Left ventricle myocardium inferior (tissue), 1 donor: ENCODE data around the gene SLC35D2. TPM values are rescaled to one million over a fixed set of nuclear protein-coding genes. Genes with fewer than 3 reads are reported as not detected.
A peak's percentile ranks its signal among the peaks of the same experiment; 100 is the strongest.
"Not testable (repeated sequence)": the region's sequence is repeated elsewhere in the genome, so short reads cannot be mapped to it uniquely, and the experiment has no call there.

Experiments used
- DNase-seq: peaks from one replicate; pipeline ENCODE4 v3.0.0-alpha.2; 2020
- H3K27ac ChIP-seq: fragments of 200-600 bp; replicated peaks from 2 replicates; pipeline ENCODE4 v1.8.0; 2021
- H3K27me3 ChIP-seq: fragments of 200-600 bp; 2 replicates; pipeline ENCODE4 v1.8.0; 2021; ENCODE audit warnings: low read depth
- H3K36me3 ChIP-seq: fragments of 200-600 bp; 2 replicates; pipeline ENCODE4 v1.8.0; 2021
- H3K4me1 ChIP-seq: fragments of 200-600 bp; 2 replicates; pipeline ENCODE4 v1.8.0; 2021
- H3K4me3 ChIP-seq: fragments of 200-600 bp; 2 replicates; pipeline ENCODE4 v1.8.0; 2021; ENCODE audit warnings: mild to moderate bottlenecking, moderate library complexity
- H3K9me3 ChIP-seq: fragments of 200-600 bp; replicated peaks from 2 replicates; pipeline ENCODE4 v1.8.0; 2021
- intact Hi-C: fragments of 100-400 bp; cut with micrococcal nuclease; formaldehyde crosslinking; loops from one replicate; pipeline ENCODE4 v1.11.0; 2022
- total RNA-seq: library from RNA; stranded (reverse); fragmentation: NEBNext Ultra II Directional; extraction: Animal tissue kit (Norgen Biotek cat#: 25700); gene quantifications from one replicate; pipeline ENCODE4 v1.2.1, GENCODE V29; 2021
- TF ChIP-seq, protein P1 (sequence below): fragments of 200-600 bp; IDR thresholded peaks from 2 replicates; pipeline ENCODE4 v1.8.0; 2021; ENCODE audit warnings: antibody characterized with exemption, mild to moderate bottlenecking, borderline replicate concordance
- donor health status: DM: no; HTN: yes; CAD: no; lungs with severe emphysema.

The SLC35D2 gene
- total RNA-seq, 1 donor from 2014 or later, result 13.9 TPM

DNA sequence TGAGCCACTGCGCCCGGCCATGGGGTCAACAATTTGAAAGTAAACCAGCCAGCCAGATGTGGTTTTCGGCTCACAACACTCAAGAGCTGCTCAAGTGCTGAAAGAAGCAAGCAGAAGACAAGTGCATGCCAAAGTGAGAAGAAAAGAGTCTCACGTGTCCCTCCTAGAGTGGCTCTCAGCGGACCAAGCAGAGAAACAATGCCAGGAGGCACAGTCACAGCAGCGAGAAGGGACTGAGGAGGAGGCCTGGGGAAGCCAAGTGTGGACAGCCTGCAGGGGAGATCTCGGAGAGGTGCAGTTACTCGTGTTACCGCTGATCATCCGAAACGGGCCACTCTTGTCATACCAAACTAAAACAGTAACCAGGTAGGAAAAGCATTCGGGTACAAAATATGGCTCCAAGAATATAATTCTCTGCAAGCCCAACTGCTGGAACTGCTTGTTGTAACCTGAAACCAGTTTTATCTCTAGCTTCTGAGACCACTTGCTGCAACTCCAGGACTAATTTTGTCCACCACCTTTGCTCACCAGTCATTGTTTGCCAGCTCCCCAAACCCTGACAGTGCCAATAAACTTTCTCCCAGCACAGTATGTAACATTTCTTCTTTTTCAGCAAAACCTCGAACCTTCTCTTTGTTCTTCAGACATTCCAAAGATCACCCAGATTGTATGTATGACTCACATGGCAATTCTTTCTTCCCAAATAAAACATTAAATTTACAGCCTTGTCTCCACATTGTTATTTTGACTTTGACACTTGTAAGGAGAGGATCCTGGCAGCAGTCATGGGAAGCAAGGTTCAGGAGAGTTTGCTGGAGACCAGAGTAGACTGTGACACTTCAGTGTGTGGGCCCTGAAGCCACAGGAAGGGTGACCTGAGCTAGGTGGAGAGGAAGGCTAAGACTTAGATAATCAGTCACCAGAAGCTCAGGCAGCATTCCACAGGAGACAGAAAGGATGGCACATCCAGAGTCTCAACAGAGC is 6.3 kb downstream of the SLC35D2 start:
- Histone ChIP-seq H3K36me3 (no peaks in the 10 kb centered on the region), H3K27ac (peak overlapping the region; percentile 77), H3K4me3 (peak overlapping the region; percentile 39), H3K4me1 (peaks cover 47% of the 10 kb centered on the region), H3K27me3 (no peaks in the 10 kb centered on the region), H3K9me3 (no peaks in the 10 kb centered on the region)
- intact Hi-C loops, result no loop called here
- DNase-seq, result no peak
- TF ChIP-seq, protein P1, sequence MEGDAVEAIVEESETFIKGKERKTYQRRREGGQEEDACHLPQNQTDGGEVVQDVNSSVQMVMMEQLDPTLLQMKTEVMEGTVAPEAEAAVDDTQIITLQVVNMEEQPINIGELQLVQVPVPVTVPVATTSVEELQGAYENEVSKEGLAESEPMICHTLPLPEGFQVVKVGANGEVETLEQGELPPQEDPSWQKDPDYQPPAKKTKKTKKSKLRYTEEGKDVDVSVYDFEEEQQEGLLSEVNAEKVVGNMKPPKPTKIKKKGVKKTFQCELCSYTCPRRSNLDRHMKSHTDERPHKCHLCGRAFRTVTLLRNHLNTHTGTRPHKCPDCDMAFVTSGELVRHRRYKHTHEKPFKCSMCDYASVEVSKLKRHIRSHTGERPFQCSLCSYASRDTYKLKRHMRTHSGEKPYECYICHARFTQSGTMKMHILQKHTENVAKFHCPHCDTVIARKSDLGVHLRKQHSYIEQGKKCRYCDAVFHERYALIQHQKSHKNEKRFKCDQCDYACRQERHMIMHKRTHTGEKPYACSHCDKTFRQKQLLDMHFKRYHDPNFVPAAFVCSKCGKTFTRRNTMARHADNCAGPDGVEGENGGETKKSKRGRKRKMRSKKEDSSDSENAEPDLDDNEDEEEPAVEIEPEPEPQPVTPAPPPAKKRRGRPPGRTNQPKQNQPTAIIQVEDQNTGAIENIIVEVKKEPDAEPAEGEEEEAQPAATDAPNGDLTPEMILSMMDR, result peak; percentile 16

DNA sequence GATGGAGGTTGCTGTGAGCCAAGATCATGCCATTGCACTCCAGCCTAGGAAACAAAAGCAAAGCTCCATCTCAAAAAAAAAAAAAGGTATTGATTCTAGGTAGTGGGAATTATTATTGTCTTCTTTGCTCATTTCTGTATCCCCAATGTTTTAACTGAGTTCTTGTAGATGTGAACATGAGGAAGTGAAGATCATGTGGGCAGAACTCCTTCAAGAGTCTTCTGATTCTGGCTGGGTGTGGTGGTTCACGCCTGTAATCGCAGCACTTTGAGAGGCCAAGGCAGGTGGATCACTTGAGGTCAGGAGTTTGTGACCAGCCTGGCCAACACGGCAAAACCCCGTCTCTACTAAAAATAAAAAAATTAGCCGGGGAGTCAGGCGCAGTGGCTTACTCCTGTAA is 8.0 kb downstream of the SLC35D2 start:
- DNase-seq, H3K9me3 ChIP-seq, H3K4me3 ChIP-seq, intact Hi-C loops, H3K27me3 ChIP-seq, H3K36me3 ChIP-seq, H3K27ac ChIP-seq: not testable (repeated sequence)
- peaks cover 31% of the 10 kb centered on the region for H3K4me1 ChIP-seq

DNA sequence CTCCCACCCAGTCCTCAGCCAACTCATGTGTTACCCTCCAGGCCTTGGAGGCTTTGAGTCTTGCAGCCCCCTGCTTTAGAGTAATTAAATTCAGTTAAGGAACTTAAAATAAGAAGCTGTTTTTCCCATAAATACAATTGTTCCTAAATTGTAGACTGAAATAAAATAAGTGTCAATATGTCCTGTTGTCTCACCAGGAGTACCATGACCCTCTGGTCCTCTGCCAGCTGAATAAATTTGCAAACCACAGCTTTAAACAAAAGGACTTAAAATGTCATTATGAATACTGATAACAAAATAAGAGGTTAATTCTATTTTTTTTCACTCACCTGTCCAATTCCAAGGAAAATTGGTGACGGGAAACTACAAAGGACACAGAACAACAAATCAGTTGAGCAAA is 15.6 kb downstream of the SLC35D2 start:
- no peak overlapping the region for H3K4me3 ChIP-seq
- no peak overlapping the region for H3K27ac ChIP-seq
- peaks cover 27% of the 10 kb centered on the region for H3K36me3 ChIP-seq
- DNase-seq, result no peak
- H3K4me1 ChIP-seq, result no peaks in the 10 kb centered on the region
- TF ChIP-seq, protein P1, result no peak
- H3K9me3 ChIP-seq, result no peaks in the 10 kb centered on the region
- intact Hi-C loops, result no loop called here
- H3K27me3 ChIP-seq, result no peaks in the 10 kb centered on the region

DNA sequence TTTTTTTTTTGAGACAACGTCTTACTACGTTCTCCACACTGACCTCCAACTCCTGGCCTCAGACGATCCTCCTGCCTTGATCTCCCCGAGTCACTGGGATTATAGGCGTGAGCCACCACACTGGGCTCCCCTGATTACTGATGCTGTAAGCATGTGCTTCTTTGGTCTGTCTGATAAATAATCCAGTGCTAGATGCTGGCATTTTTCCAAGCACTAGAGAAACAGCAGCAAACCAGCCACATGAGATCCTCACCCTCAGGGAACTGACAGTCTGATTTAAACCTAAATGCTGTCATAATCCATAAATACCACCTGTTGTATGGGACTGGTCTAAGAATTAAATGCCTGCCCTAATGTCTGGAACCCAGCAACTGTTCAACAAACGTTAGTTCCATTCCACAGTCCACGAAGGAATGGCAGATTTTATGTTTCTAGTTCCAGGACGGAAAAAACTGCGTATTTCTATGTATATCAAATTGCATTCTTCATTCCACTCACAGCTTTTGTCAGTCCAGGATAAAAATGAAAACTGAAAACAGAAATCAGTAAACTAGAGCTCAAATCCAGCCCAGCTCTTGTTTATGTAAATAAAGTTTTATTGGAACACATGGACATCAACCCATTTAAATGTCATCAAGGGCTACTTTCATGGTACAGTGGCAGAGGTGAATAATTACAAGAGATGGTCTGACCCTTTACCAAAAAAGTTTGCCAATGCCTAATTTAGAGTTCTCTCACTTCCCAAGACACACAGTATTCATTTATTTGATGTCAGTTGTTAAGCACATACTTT is 20.1 kb downstream of the SLC35D2 start:
- Histone ChIP-seq H3K4me3 (no peak overlapping the region), H3K36me3 (peaks cover 62% of the 10 kb centered on the region)
- intact Hi-C loops, result no loop called here

DNA sequence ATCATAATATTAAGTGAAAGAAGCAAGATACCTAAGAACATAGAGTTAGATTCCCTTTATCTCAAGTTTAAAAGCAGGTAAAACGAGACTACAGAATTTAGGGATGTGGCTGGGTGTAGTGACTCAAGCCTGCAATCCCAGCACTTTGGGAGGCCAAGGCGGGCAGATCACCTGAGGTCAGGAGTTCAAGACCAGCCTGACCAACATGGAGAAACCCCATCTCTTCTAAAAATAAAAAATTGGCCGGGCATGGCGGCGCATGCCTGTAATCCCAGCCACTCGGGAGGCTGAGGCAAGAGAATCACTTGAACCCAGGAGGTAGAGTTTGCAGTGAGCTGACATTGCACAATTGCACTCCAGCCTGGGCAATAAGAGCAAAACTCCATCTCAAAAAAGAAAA is 21.4 kb downstream of the SLC35D2 start:
- DNase-seq, H3K4me3 ChIP-seq, H3K27ac ChIP-seq, H3K27me3 ChIP-seq, intact Hi-C loops, H3K9me3 ChIP-seq, H3K4me1 ChIP-seq: not testable (repeated sequence)
- peaks cover 70% of the 10 kb centered on the region for H3K36me3 ChIP-seq

More for the DNA sequence above, 20.1 kb downstream of the SLC35D2 start:
- no peak overlapping the region for H3K27ac ChIP-seq
- H3K4me1 ChIP-seq, result no peaks in the 10 kb centered on the region
- TF ChIP-seq, protein P1, result no peak
- no peak for DNase-seq
- H3K27me3 ChIP-seq, result no peaks in the 10 kb centered on the region
- no peaks in the 10 kb centered on the region for H3K9me3 ChIP-seq

DNA sequence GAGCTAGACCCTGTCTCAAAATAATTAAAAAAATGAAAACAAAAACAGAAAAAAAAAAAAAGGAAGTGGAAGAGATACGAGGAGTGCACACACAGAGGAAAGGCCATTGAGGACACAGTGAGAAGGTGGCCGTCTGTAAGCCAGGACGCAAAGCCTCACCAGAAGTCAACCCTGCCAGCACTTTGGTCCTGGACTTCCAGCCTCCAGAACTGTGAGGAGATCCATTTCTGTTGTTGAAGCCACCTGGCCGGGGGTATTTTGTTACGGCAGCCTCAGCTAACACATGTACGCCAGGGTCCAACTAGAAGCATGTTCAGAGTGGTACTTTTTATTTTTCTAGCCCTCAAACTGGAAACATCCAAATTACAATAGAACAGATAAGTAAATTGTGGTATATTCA is 21.8 kb downstream of the SLC35D2 start:
- TF ChIP-seq, protein P1, result no peak
- intact Hi-C loops, result no loop called here
- Histone ChIP-seq H3K36me3 (peaks cover 71% of the 10 kb centered on the region), H3K4me3 (no peak overlapping the region), H3K4me1 (no peaks in the 10 kb centered on the region), H3K27ac (no peak overlapping the region), H3K27me3 (no peaks in the 10 kb centered on the region), H3K9me3 (no peaks in the 10 kb centered on the region)
- no peak for DNase-seq
